ENCODE results near the gene ADCY7. TPM values are rescaled to one million over a fixed set of nuclear protein-coding genes. Genes with fewer than 3 reads are reported as not detected.

Gene ADCY7
- total RNA-seq, 1 donor from 2014 or later, result 17.0 TPM

DNA sequence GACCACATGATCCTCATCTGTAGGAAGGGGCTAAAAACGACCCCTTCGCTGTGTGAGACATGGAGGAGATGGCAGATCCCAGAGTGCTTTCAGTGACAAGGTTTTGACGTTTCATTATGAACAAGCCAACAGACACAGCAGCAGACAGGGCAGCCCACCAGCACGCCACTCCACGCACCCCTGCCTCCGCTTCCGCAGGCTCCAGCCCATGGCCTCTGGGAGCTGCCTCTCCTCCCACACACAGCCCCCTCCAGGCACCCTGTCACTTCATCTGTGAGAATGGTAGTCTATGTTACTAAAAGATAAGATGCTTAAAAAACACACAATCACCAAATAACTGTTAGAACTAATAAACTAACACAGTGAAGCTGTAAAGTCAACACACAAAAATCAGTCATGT is 12.3 kb upstream of the ADCY7 start:
- H3K9me3 Mint-ChIP-seq (ENCODE audit: low read depth), result no peaks in the 10 kb centered on the region
- TF ChIP-seq, protein P1, sequence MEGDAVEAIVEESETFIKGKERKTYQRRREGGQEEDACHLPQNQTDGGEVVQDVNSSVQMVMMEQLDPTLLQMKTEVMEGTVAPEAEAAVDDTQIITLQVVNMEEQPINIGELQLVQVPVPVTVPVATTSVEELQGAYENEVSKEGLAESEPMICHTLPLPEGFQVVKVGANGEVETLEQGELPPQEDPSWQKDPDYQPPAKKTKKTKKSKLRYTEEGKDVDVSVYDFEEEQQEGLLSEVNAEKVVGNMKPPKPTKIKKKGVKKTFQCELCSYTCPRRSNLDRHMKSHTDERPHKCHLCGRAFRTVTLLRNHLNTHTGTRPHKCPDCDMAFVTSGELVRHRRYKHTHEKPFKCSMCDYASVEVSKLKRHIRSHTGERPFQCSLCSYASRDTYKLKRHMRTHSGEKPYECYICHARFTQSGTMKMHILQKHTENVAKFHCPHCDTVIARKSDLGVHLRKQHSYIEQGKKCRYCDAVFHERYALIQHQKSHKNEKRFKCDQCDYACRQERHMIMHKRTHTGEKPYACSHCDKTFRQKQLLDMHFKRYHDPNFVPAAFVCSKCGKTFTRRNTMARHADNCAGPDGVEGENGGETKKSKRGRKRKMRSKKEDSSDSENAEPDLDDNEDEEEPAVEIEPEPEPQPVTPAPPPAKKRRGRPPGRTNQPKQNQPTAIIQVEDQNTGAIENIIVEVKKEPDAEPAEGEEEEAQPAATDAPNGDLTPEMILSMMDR (IDR thresholded peaks at IDR 0.05; ENCODE audit: unreplicated experiment), result no peak
- DNase-seq (ENCODE audit: low spot score, unreplicated experiment), result no peak
- no peaks in the 10 kb centered on the region for H3K36me3 Mint-ChIP-seq (ENCODE audit: insufficient read depth)
- H3K4me3 Mint-ChIP-seq (ENCODE audit: low read depth), result no peak overlapping the region
- H3K4me1 Mint-ChIP-seq (ENCODE audit: low read depth), result peaks cover 5% of the 10 kb centered on the region
- H3K27me3 Mint-ChIP-seq, result no peaks in the 10 kb centered on the region
- no peak overlapping the region for H3K27ac Mint-ChIP-seq

DNA sequence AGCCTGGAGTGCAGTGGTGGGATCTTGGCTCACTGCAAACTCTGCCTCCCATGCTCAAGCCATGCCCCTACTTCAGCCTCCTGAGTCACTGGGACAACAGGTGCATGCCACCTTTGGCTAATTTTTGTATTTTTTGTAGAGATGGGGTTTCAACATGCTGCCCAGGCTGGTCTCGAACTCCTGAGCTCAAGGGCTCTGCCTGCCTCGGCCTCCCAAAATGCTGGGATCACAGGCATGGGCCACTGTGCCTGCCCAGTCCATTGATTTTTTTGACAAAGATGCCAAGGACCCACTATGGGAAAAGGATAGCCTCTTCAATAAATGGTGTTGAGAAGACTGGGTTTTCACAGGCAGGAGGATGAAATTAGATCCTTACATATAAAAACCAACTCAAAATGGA is 10.8 kb upstream of the ADCY7 start:
- no peak for DNase-seq (ENCODE audit: low spot score, unreplicated experiment)
- H3K27ac Mint-ChIP-seq, result no peak overlapping the region
- no peaks in the 10 kb centered on the region for H3K9me3 Mint-ChIP-seq (ENCODE audit: low read depth)
- H3K27me3 Mint-ChIP-seq, result no peaks in the 10 kb centered on the region
- TF ChIP-seq, protein P1 (IDR thresholded peaks at IDR 0.05; ENCODE audit: unreplicated experiment), result no peak
- no peaks in the 10 kb centered on the region for H3K36me3 Mint-ChIP-seq (ENCODE audit: insufficient read depth)
- H3K4me1 Mint-ChIP-seq (ENCODE audit: low read depth), result peaks cover 2% of the 10 kb centered on the region
- H3K4me3 Mint-ChIP-seq (ENCODE audit: low read depth), result no peak overlapping the region

DNA sequence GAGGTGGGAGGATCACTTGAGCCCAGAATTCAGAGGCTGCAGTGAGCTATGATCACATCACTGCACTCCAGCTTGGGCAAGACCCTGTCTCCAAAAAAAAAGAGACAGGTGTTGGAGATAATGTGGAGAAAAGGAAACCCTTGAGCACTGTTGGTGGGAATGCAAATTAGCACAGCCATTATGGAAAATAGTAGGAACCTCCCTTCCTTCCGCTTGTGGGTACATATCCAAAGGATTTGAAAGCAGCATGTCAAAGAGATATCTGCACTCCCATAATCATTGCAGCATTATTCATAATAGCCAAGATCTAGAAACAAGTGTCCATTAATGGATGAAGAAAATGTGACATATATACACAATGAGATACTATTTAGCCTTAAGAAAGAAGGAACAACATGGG is 9.7 kb upstream of the ADCY7 start:
- Mint-ChIP-seq H3K4me3 (ENCODE audit: low read depth) (no peak overlapping the region), H3K4me1 (ENCODE audit: low read depth) (peaks cover 2% of the 10 kb centered on the region), H3K36me3 (ENCODE audit: insufficient read depth) (no peaks in the 10 kb centered on the region), H3K27me3 (no peaks in the 10 kb centered on the region), H3K27ac (no peak overlapping the region), H3K9me3 (ENCODE audit: low read depth) (no peaks in the 10 kb centered on the region)
- TF ChIP-seq, protein P1 (IDR thresholded peaks at IDR 0.05; ENCODE audit: unreplicated experiment), result no peak
- DNase-seq (ENCODE audit: low spot score, unreplicated experiment), result no peak

DNA sequence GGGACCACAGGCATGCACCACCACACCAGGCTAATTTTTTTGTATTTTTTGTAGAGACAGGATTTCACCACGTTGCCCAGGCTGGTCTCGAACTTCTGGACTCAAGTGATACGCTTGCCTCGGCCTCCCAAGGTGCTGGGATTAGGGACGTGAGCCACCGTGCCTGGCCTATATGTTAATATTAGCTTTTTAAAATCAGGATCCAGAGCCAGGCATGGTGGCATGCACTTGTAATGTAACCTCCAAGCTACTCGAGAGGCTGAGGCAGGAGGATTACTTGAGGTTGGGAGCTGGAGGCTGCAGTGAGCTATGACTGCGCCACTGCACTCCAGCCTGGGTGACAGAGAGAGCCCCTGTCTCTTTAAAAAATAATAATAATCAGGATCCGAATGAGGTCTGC is 8.5 kb upstream of the ADCY7 start:
- TF ChIP-seq, protein P1 (IDR thresholded peaks at IDR 0.05; ENCODE audit: unreplicated experiment), result no peak
- no peaks in the 10 kb centered on the region for H3K9me3 Mint-ChIP-seq (ENCODE audit: low read depth)
- H3K27ac Mint-ChIP-seq, result no peak overlapping the region
- peaks cover 5% of the 10 kb centered on the region for H3K4me1 Mint-ChIP-seq (ENCODE audit: low read depth)
- H3K4me3 Mint-ChIP-seq (ENCODE audit: low read depth), result no peak overlapping the region
- no peaks in the 10 kb centered on the region for H3K27me3 Mint-ChIP-seq
- H3K36me3 Mint-ChIP-seq (ENCODE audit: insufficient read depth), result no peaks in the 10 kb centered on the region
- DNase-seq (ENCODE audit: low spot score, unreplicated experiment), result no peak

DNA sequence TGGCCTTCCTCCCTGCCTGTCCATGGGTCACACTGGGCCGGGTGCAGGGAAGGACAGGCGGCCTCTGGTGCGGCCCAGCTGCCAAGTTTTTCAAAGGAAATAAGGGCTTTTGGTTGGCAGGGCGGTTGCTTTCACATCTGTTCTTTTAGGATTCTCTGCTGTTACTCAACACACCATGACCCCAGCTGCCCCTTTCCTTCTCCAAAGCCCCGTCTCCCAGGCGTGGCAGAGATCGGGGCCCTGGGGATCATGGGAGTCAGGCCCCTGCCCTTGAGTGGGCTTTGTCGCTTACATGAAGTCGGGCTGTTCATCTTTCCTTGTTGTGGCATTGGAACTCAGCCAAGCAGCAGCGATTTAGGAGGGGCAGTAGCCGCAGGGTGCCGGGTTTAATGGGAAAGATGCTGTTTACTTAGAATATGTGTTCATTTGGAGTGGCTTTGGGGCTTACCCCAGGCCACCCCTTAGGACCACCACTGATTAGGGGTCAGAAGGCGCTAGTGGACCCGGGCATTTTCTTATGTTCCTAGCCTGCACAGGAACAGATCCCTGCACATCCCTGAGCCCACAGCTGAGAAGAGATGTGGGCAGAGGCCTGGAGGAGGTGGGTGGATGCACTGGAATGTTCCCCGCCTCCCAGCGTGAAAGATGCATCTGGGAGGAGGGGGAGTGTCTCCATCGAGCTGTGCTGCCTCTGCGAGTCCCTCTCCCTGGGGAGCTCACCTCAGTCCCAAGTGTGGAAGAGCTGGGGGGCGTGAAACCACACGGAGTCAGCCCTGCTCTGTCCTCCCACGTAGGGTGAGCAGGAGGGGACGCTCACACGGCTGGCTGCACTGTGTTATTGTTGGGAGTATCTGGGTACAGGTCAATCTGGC is 6.8 kb upstream of the ADCY7 start:
- Mint-ChIP-seq H3K36me3 (ENCODE audit: insufficient read depth) (no peaks in the 10 kb centered on the region), H3K4me1 (ENCODE audit: low read depth) (peaks cover 12% of the 10 kb centered on the region), H3K27ac (no peak overlapping the region), H3K9me3 (ENCODE audit: low read depth) (no peaks in the 10 kb centered on the region), H3K4me3 (ENCODE audit: low read depth) (no peak overlapping the region), H3K27me3 (no peaks in the 10 kb centered on the region)
- TF ChIP-seq, protein P1 (IDR thresholded peaks at IDR 0.05; ENCODE audit: unreplicated experiment), result no peak
- no peak for DNase-seq (ENCODE audit: low spot score, unreplicated experiment)
